Prostate gland (tissue), 2 donors: ENCODE data around the gene PSMD13. TPM values are rescaled to one million over a fixed set of nuclear protein-coding genes. Genes with fewer than 3 reads are reported as not detected.
"Not testable (repeated sequence)": the region's sequence is repeated elsewhere in the genome, so short reads cannot be mapped to it uniquely, and the experiment has no call there.

Source experiments
- DNase-seq: peaks from one replicate; pipeline ENCODE4 v3.0.0-alpha.2; 2019; ENCODE audit warnings: low spot score
- H3K27ac ChIP-seq, 2 donors: fragments of 200-600 bp; sonication (generic); 2 replicates each; pipeline ENCODE4 v1.5.1; 2017 to 2019
- H3K27me3 ChIP-seq: fragments of 200-600 bp; sonication (generic); replicated peaks from 2 replicates; pipeline ENCODE4 v1.5.1; 2019; ENCODE audit not compliant: insufficient read depth
- H3K36me3 ChIP-seq, 2 donors: fragments of 200-600 bp; sonication (generic); 1 replicate in 1 of 2; 2 replicates in 1 of 2; pipeline versions ENCODE4 v1.5.1 to v1.8.1; 2017 to 2019
- H3K4me1 ChIP-seq: fragments of 200-600 bp; sonication (generic); replicated peaks from 2 replicates; pipeline ENCODE4 v1.5.1; 2019
- H3K4me3 ChIP-seq, 2 donors: fragments of 200-600 bp; sonication (generic); 2 replicates each; pipeline ENCODE4 v1.5.1; 2017 to 2019
- H3K9me3 ChIP-seq: fragments of 200-600 bp; sonication (generic); 2 replicates; pipeline ENCODE4 v1.5.1; 2017
- POLR2A ChIP-seq: fragments of 450-650 bp; IDR thresholded peaks from one replicate; pipeline ENCODE4 v1.6.1; 2016; ENCODE audit warnings: antibody characterized with exemption, mild to moderate bottlenecking
- POLR2AphosphoS5 ChIP-seq: sonication (generic); formaldehyde crosslinking; IDR thresholded peaks from one replicate; pipeline ENCODE4 v1.6.1; 2017; ENCODE audit warnings: antibody characterized with exemption
- WGBS: methylation state at CpG from one replicate; pipeline ENCODE4 v1.1.5; 2018; 5-methylcytosine and 5-hydroxymethylcytosine counted together
- intact Hi-C: fragments of 100-400 bp; cut with DNase I; formaldehyde crosslinking; loops from one replicate; pipeline ENCODE4 v1.14.2; 2022
- total RNA-seq, 2 donors: library from RNA; depleted of rRNA; stranded (reverse); fragments of >200 nt; gene quantifications; one replicate each; pipeline ENCODE4 v1.1.0, GENCODE V29; 2016
- TF ChIP-seq, protein P1 (sequence below), 4 experiments: fragments of 200-600 bp in 2 of 4; fragments of 450-650 bp in 2 of 4; sonication (generic) in 2 of 4; IDR thresholded peaks; 1 replicate in 3 of 4; 2 replicates in 1 of 4; pipeline ENCODE4 v1.5.1; 2016 to 2019; ENCODE audit warnings: antibody characterized with exemption in 4 of 4, mild to moderate bottlenecking in 2 of 4, moderate library complexity in 2 of 4

PSMD13 gene
- total RNA-seq, 2 donors from 2014 or later, result 87.4 to 129 TPM

DNA sequence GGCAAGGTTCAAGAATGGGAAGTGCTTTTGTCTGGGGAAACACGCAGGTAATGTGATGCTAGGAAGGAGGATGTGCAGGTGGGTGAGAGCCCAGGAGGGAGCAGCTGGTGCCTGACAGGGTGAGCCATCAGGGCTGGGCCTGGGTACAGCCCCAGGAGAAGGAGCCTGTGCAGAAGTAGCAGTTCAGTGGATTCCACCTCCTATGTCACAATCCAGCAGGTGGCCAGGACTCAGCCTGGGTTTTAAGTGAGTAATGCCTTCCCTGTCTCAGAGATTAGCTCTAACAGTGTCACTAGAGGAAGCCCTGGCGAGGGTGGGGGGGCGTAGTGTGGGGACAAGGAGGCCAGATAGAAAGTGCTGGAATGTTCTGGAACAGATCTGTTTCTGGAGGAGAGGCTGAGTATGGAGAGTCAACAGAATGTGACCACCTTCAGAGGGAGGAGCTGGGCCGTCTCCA is 21.2 kb upstream of the PSMD13 start:
- Histone ChIP-seq H3K27ac (no peak overlapping the region), H3K36me3 (peaks cover 20 to 23% of the 10 kb centered on the region in 2 donors), H3K9me3 (no peaks in the 10 kb centered on the region), H3K27me3 (no peaks in the 10 kb centered on the region), H3K4me1 (no peaks in the 10 kb centered on the region), H3K4me3 (no peak overlapping the region)
- WGBS, result 67% methylated on average over 4 of the region's 4 CpGs
- intact Hi-C loops, result no loop called here
- TF ChIP-seq POLR2AphosphoS5 (no peak), POLR2A (no peak)
- TF ChIP-seq, protein P1, sequence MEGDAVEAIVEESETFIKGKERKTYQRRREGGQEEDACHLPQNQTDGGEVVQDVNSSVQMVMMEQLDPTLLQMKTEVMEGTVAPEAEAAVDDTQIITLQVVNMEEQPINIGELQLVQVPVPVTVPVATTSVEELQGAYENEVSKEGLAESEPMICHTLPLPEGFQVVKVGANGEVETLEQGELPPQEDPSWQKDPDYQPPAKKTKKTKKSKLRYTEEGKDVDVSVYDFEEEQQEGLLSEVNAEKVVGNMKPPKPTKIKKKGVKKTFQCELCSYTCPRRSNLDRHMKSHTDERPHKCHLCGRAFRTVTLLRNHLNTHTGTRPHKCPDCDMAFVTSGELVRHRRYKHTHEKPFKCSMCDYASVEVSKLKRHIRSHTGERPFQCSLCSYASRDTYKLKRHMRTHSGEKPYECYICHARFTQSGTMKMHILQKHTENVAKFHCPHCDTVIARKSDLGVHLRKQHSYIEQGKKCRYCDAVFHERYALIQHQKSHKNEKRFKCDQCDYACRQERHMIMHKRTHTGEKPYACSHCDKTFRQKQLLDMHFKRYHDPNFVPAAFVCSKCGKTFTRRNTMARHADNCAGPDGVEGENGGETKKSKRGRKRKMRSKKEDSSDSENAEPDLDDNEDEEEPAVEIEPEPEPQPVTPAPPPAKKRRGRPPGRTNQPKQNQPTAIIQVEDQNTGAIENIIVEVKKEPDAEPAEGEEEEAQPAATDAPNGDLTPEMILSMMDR (IDR thresholded peaks at IDR 0.05), result no peak
- DNase-seq, result no peak

DNA sequence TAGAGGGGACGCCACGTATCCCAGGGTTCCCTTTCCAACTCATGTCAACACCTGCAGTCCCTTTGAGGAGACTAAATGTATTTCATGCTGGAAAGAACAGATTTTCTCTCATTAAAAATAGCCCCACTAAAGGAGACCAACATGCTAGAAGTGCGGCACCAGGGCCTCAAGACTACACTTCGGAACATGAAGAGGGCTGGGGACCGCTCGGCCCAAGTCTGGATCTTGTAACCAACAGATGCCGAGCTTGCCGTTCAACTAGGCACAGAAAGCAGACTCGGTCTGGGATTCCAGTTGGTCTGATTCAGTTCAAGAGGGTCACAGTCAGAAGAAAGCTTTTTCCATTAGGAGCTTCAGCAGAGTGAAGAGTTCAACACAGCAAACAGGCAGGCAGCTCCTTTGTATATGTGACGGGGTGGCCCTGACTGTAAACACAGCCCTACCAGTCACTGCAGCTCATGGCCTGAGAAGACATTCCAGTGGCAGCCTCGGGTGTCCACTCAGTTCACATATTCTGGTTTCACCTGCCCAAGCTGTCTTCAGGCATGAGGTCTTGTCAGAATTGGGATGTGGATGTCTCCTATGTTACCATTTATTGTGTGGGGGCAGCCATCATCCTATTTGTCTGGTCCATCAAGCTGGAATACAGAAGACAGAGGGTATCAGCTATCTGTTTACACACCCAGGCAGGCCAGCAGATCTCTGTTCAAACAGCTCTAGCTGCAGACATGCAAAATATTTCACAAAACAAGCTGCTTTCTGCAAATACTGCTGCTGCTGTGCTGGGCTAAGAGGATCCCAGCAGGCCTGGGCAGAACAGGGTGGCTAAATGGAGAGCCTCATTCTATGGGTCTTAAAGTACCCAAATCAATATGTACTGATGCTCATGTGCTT is 20.4 kb upstream of the PSMD13 start:
- intact Hi-C loops, result no loop called here
- H3K27ac ChIP-seq, result no peak overlapping the region
- H3K4me3 ChIP-seq, result no peak overlapping the region
- no peaks in the 10 kb centered on the region for H3K4me1 ChIP-seq
- 81% methylated on average over 11 of the region's 11 CpGs for WGBS
- no peaks in the 10 kb centered on the region for H3K27me3 ChIP-seq
- TF ChIP-seq POLR2AphosphoS5, result no peak
- TF ChIP-seq, protein P1 (IDR thresholded peaks at IDR 0.05), result no peak
- TF ChIP-seq POLR2A, result no peak
- H3K36me3 ChIP-seq, result peaks cover 16 to 17% of the 10 kb centered on the region in 2 donors
- DNase-seq, result no peak
- no peaks in the 10 kb centered on the region for H3K9me3 ChIP-seq

DNA sequence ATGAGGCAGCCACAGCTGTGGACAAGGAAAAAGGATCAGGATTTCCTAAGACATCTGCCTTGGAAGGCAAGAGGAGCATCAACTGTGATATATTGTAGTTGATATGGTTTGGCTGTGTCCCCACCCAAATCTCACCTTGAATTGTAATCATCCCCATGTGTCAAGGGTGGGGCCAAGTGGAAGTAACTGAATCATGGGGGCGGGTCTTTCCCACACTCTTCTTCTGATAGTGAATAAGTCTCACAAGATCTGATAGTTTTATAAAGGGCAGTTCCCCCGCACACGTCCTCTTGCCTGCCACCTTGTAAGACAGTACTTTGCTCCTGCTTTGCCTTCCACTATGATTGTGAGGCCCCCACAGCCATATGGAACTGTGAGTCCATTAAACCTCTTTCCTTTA is 19.1 kb upstream of the PSMD13 start:
- TF ChIP-seq POLR2AphosphoS5, result no peak
- H3K9me3 ChIP-seq, result no peaks in the 10 kb centered on the region
- H3K4me1 ChIP-seq, result no peaks in the 10 kb centered on the region
- H3K36me3 ChIP-seq, result peaks cover 7% of the 10 kb centered on the region in 2 donors
- DNase-seq, result no peak
- H3K27me3 ChIP-seq, result no peaks in the 10 kb centered on the region
- H3K4me3 ChIP-seq, result no peak overlapping the region
- H3K27ac ChIP-seq, result no peak overlapping the region
- WGBS, result 95% methylated on average over 3 of the region's 3 CpGs
- intact Hi-C loops, result no loop called here

DNA sequence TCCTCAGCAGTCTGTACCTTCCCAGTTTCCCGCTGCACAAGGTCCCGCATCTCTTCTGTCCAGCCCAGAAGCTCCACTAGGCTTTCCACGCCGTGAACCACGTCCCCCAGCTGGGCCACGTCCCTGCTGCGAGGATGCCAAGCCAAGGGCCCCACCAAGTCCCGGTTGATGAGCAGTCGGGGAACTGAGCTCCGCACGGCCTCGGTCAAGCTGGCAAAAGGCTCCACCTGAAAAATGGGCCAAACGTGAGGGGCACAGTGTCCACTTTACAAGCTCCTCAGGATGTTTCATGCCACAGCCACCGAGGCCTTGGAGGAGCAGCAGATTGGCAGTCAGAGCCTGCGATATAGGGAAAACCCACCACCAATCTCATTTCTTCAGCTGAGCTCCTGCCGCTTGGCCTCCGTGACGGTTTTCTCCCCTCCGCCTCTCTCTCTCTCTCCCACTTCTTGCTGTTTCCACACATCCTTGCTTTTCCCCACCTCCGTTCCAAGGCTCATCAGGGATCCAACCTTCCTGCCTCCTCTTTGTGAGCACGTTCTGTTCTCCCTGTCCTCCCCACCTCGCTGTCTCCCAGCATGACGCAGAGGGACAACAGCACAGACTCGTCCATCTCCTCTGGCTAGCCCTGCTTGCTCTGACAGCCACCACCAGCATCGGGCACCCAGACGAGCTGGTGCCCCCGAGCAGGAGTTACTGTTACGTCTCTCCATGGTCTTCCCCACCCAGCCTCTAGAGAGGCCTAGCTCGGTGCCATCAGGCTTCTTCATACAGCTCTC is 17.8 kb upstream of the PSMD13 start:
- Histone ChIP-seq H3K9me3 (no peaks in the 10 kb centered on the region), H3K27ac (no peak overlapping the region), H3K4me1 (no peaks in the 10 kb centered on the region), H3K36me3 (peaks cover 0 to 5% of the 10 kb centered on the region in 2 donors), H3K4me3 (no peak overlapping the region), H3K27me3 (no peaks in the 10 kb centered on the region)
- intact Hi-C loops, result no loop called here
- no peak for TF ChIP-seq POLR2AphosphoS5
- TF ChIP-seq, protein P1 (IDR thresholded peaks at IDR 0.05), result no peak
- no peak for TF ChIP-seq POLR2A
- 89% methylated on average over 29 of the region's 29 CpGs for WGBS
- DNase-seq, result no peak

DNA sequence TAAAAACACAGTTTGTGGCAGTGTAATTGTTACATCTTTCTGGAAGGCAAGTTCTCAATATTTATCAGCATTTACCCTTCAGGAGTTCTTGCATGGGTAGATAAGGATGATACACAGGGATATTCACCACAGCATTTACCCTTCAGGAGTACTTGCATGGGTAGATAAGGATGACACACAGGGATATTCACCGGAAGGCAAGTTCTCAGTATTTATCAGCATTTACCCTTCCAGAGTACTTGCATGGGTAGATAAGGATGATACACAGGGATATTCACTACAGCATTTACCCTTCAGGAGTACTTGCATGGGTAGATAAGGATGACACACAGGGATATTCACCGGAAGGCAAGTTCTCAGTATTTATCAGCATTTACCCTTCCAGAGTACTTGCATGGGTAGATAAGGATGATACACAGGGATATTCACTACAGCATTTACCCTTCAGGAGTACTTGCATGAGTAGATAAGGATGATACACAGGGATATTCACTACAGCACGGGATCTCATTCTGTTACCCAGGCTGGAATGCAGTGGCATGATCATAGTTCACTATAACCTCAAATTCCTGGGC is 16.0 kb upstream of the PSMD13 start:
- H3K4me1 ChIP-seq, H3K4me3 ChIP-seq, intact Hi-C loops, H3K27ac ChIP-seq, H3K27me3 ChIP-seq, H3K36me3 ChIP-seq, H3K9me3 ChIP-seq, DNase-seq: not testable (repeated sequence)
- 86% methylated on average over 3 of the region's 3 CpGs for WGBS
